NCI-H82 treated with DMSO at 0.1 percent for 48 hours (cell line): ENCODE data around the gene SMYD3.
"Not testable (repeated sequence)": the region's sequence is repeated elsewhere in the genome, so short reads cannot be mapped to it uniquely, and the experiment has no call there.

Experiments
- DNase-seq: peaks from one replicate; lab custom pipeline; 2025; ENCODE audit not compliant: unreplicated experiment; lab: John Stamatoyannopoulos, UW

The SMYD3 gene

DNA sequence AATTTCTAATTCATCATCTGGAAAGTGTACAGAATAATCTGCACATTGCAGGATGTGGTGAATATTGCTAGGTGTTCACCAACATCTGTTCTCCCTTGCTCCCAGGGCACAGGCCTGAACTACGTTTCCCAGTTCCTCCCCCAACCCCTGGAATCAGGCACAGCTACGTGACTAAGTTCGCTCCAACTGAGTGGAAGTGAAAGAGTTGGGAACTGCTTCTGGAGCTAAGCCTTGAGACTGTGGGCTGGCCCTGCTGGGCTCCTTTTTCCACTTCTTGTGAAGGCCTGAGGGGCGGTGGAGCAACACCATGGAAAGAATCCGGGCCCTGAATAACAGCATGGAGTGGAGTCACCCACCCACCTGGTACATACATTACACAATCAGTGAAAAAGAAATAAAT, 534.6 kb downstream of the SMYD3 start:
- no peak for DNase-seq

DNA sequence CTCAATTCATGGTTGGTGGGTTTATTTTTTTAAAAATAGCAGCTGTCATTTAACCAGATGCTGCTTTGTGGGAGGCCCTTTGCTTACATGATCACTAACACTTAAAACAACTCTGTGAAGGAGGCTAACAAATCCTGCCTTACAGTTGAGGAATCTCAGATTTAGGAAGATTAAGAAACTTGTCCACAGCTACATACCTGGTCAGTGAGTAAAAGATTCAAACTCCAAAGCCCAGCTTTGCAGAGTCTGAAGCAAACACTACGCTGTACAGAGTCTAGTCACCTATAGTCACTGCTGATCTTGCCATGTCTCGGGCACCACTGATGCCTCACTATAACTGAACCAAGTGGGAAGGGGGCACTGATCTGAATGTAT, 535.4 kb downstream of the SMYD3 start:
- DNase-seq, result no peak

- not testable (repeated sequence) for DNase-seq
Observed at GRCh38 chr1:245971076-245971710, 535.9 kb downstream of the SMYD3 start.

DNA sequence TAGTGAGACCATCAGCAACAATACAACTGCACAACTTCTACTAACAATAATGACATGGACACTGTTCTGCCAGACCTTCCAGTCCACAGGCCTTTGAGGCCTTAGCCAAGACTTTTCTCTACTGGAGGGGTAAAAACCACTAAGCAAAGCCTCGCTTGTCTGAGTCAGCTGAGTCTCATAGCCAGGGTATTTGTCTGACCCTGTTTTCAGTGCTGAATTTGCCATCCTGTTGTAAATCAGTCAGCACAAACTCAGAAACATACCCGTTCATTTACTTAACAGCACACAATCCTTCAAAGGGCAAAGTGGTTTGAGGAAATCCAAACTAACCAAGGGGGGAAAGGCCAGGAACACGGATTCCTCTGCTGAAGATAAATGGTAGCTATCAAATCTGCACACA, 537.8 kb downstream of the SMYD3 start:
- DNase-seq, result no peak

GRCh38 chr1:245968775-245969174, 538.3 kb downstream of the SMYD3 start:
- no peak for DNase-seq

GRCh38 chr1:245965398-245965797, 541.7 kb downstream of the SMYD3 start:
- DNase-seq, result no peak

GRCh38 chr1:245963649-245964048, 543.4 kb downstream of the SMYD3 start:
- DNase-seq, result no peak

DNA sequence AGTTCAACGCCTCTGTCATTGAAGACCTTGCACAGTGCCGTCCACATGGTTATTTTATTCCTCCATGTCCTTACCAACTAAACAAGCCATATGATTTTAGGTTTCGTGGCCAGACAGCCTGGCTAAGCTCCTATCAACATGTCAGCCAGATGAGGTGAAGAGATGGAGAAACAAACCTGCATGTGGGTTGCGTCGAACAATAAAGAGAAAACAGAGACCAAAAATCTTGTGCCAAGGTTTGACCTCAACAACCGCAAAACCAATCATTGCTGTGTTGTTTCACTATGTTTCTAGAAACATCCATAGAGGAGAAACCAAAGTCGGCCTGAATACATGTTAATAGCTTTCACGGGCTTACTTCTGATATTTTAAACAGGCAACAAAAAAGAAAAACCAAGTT, 544.6 kb downstream of the SMYD3 start:
- DNase-seq, result no peak

GRCh38 chr1:245961137-245961540, 545.9 kb downstream of the SMYD3 start:
- no peak for DNase-seq

DNA sequence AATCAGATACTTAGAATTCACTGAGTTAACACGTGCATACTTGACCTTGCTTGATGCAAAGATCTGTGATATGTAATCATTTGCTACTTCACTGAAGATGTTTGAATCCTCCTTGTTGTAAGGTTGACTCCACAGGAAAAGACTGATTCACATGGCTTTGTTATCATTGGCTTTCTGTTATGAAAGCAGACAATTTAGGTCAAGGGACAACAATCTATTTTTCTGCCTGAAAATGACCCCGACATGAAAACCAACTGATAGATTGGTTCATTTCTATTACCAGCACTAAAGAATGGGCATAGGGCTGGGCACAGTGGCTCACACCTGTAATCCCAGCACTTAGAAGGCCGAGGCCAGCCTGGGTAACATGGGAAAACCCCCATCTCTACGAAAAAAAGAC, 546.9 kb downstream of the SMYD3 start:
- DNase-seq, result no peak

DNA sequence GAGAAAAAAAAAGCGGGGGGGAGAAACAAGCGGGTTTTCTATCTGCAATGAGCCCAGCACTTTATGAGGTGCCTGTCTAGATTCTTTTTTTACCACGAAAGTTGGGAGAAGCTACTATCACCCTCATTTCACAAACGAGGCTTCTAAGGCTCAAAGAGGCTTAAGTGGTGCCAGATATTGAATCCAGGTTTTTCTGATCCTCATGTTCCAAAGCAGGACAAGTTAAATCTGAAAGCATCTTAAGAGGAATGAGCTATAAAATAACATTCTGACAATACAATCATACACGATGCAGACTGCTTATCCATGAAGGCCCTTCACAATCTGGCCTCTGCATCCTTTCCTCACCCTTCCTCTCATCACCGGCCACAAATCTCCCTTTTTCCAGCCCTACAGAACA, 549.1 kb downstream of the SMYD3 start:
- no peak for DNase-seq

GRCh38 chr1:245957427-245957826, 549.7 kb downstream of the SMYD3 start:
- no peak for DNase-seq

DNA sequence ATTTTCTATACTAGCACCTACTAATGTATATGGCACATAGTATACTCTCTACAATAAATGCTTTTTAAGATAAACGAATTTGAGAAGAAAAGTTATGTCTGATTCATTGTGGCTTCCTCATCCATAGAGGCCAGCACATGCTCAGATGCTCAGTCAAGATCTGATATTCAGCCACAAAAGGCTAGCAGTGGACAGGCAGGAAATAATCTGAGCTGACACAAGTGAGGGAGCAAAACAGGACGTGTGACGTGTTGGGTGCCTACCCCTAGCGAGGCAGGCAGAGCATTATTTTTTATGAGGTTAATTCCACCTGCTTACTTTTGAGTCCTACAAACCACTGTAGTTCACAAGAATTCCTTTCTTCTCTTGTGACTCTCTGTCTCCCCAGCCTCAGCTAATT, 550.9 kb downstream of the SMYD3 start:
- DNase-seq, result no peak

GRCh38 chr1:245953876-245954660, 553.0 kb downstream of the SMYD3 start:
- no peak for DNase-seq

DNA sequence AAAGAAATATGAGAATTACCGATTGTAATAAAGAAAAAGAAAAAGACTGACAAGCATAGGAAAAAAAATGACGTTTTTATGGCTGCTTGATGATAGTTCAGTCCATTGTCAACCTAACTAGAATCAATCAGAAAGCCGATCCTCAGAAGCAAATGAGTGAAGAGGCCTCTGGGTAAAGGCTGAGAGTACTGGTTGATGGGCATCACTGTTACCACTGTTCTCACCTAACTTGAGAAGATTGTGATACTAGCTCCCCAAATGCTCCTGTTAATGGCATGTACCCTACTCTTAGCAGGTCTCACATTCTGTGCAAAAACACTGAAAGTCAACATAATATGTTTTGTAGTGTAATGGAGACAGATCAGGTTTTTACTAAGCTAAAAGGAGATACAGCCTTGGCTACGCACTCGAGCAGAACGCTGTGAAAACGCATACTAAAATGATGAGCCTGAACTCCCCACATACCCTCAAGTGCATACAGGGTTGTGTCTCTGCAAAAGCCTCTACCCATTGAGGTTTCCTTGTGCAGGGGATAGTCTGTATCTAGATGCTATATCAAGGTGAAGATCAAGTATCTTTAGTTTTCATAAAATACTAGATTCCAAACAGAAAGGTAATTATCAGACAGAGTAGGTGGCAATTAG, 554.6 kb downstream of the SMYD3 start:
- no peak for DNase-seq

DNA sequence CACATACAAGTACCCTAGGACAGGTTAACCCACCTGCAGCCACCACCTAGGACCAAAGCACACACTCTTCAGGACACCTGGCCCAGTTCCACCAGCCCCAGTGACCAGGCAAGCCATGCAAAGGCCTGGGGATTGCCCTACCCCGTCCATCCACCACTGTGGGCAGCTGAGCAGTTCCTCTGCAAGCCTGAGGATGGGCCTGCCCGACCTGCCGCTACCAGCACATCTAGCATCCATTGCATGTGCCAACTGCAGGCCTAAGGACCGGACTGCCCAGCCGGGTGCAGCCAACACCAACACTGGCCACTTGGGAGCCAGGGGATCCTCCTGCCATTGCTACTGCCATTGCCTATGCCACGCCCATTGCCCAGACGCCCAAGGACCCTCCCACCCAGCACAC, 558.3 kb downstream of the SMYD3 start:
- no peak for DNase-seq

DNA sequence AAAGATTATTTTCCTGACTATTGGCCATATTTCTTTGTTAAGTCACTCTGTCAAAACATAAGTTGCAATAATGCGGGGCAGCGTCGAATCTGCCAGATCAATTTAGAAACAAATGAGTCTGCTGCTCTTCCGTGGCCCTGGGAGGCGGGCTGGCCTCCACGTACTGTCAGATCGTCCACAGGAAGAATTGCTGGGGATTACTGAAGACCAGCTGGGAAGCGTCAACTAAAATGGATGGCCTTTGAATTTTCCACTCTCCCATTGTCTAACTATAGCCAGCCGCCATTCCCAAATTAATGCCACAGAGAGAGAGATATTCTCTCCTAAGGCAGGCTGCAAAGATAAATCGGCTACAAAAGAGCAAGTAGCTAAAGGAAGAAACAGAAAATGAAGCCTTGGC, 560.2 kb downstream of the SMYD3 start:
- no peak for DNase-seq

GRCh38 chr1:245945136-245945535, 561.9 kb downstream of the SMYD3 start:
- DNase-seq, result not testable (repeated sequence)

DNA sequence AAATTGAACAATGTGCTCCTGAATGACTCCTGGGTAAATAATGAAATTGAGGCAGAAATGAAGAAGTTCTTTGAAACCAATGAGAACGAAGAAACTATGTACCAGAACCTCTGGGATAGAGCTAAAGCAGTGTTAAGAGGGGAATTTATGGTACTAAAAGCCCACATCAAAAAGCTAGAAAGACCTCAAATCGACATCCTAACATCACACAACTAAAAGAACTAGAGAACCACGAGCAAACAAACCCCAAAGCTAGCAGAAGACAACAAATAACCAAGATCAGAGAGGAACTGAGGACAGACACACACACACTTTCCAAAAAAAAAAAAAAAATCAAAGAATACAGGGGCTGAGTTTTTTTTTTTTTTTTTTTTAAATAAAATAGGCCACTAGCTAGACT, 564.2 kb downstream of the SMYD3 start:
- no peak for DNase-seq

GRCh38 chr1:245941771-245942170, 565.3 kb downstream of the SMYD3 start:
- DNase-seq, result not testable (repeated sequence)

- no peak for DNase-seq
Observed at GRCh38 chr1:245939756-245940345, 567.2 kb downstream of the SMYD3 start.

DNA sequence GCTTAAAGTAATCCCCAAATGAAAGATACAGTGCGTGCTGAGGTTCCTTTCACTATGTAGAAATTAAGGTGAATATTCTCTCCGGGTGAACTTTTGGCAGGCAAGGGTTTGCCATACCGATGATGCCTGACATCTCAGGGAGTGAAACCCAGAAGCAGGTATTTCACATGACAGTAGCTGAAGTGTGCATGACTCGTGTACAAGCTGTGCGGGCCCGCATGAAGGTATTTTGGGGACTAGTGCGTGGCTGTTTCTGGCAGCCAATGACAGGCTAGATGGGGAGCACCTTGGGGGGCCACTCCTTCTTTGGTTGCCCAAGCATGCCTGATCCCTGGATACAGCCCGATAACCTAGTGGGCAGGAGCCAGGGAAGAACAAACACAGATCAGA, 569.0 kb downstream of the SMYD3 start:
- DNase-seq, result no peak
